Colonic mucosa (tissue), 4 donors: ENCODE measurements around the gene SEC14L6. TPM values are rescaled to one million over a fixed set of nuclear protein-coding genes. Genes with fewer than 3 reads are reported as not detected.

Experiments used
- DNase-seq: peaks from one replicate; pipeline ENCODE4 v3.0.0-alpha.2; 2020
- H3K27ac ChIP-seq: fragments of 200-600 bp; one replicate; pipeline ENCODE4 v1.8.0; 2021
- H3K27me3 ChIP-seq: fragments of 200-600 bp; one replicate; pipeline ENCODE4 v1.8.0; 2021
- H3K36me3 ChIP-seq: fragments of 200-600 bp; one replicate; pipeline ENCODE4 v1.8.0; 2021
- H3K4me1 ChIP-seq: fragments of 200-600 bp; one replicate; pipeline ENCODE4 v1.8.0; 2021; ENCODE audit warnings: mild to moderate bottlenecking
- H3K4me3 ChIP-seq: fragments of 200-600 bp; one replicate; pipeline ENCODE4 v1.8.0; 2021
- H3K9ac ChIP-seq, 2 donors: one replicate each; pipeline ENCODE4 v1.7.0; 2013; ENCODE audit warnings: control low read depth in 2 of 2, low read depth in 2 of 2, low read length in 2 of 2
- H3K9me3 ChIP-seq: fragments of 200-600 bp; one replicate; pipeline ENCODE4 v1.8.0; 2021
- intact Hi-C: fragments of 100-400 bp; cut with DNase I; formaldehyde crosslinking; loops from one replicate; pipeline ENCODE4 v1.14.1; 2022
- total RNA-seq, 2 donors: library from RNA; stranded (reverse); fragmentation: NEBNext Ultra II Directional in 1 of 2; extraction: Animal tissue kit (Norgen Biotek cat#: 25700) in 1 of 2; gene quantifications; one replicate each; pipeline ENCODE4 v1.2.1, GENCODE V29; 2021
- TF ChIP-seq, protein P1 (sequence below): fragments of 200-600 bp; IDR thresholded peaks from one replicate; pipeline ENCODE4 v1.8.0; 2022; ENCODE audit warnings: antibody characterized with exemption, mild to moderate bottlenecking
- donor health status: healthy.
- donor health status: DM: no; HTN: no; CAD: no.
- donor health status: DM: no; HTN: no; CAD: no.

Gene SEC14L6
- total RNA-seq, 2 donors from 2014 or later = not detected

DNA sequence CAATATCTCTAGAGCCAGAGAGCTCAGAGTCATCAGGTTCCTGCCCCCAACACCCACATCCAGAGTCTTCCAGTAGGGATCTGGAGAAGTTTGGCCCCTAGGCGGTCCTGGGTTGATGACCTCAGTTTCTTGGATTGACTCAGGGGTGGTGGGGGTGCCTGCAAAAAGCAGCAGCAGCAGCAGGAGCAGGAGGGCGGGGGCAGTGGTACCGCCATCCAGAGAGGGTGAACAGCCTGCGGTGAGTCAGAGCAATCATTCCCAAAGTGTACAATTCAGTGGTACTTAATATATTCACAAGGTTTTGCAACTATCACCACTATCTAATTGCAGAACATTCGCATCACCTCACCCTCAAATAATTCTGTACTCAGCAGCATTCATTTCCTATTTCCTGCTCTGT, 64.8 kb downstream of the SEC14L6 start:
- TF ChIP-seq, protein P1, sequence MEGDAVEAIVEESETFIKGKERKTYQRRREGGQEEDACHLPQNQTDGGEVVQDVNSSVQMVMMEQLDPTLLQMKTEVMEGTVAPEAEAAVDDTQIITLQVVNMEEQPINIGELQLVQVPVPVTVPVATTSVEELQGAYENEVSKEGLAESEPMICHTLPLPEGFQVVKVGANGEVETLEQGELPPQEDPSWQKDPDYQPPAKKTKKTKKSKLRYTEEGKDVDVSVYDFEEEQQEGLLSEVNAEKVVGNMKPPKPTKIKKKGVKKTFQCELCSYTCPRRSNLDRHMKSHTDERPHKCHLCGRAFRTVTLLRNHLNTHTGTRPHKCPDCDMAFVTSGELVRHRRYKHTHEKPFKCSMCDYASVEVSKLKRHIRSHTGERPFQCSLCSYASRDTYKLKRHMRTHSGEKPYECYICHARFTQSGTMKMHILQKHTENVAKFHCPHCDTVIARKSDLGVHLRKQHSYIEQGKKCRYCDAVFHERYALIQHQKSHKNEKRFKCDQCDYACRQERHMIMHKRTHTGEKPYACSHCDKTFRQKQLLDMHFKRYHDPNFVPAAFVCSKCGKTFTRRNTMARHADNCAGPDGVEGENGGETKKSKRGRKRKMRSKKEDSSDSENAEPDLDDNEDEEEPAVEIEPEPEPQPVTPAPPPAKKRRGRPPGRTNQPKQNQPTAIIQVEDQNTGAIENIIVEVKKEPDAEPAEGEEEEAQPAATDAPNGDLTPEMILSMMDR = no peak
- H3K9ac ChIP-seq = no peak overlapping the region
- no peak for DNase-seq
- H3K36me3 ChIP-seq = no peaks in the 10 kb centered on the region
- intact Hi-C loops = loop anchor here (10.0 kb wide), 2 partner anchors 217 to 377 kb away; partner anchors contain the start of gene OSM
- H3K27ac ChIP-seq = no peak overlapping the region
- H3K4me3 ChIP-seq = no peak overlapping the region
- no peaks in the 10 kb centered on the region for H3K4me1 ChIP-seq
- H3K9me3 ChIP-seq = no peaks in the 10 kb centered on the region
- no peaks in the 10 kb centered on the region for H3K27me3 ChIP-seq

DNA sequence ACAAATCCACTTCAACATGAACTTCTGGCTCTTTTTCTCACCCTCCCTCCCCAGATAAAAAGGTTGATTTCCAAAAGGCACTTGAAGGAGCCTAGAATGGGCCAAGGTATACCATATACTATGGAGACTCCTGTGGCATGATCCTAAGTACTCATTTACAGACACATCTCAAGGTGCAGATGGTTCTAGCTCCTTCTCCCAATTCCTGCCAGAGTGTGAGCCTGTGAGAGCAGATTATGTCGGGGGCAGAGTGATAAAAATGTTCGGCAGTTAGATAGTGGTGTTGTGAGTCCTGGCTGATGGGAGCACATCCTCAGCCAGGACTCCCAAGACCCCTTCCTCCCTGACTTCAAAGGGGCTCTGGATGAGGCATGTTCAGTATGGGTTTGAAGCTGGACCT, 66.6 kb downstream of the SEC14L6 start:
- TF ChIP-seq, protein P1 = no peak
- Histone ChIP-seq H3K27me3 (no peaks in the 10 kb centered on the region), H3K27ac (no peak overlapping the region), H3K4me1 (no peaks in the 10 kb centered on the region), H3K4me3 (no peak overlapping the region), H3K9ac (no peak overlapping the region), H3K9me3 (no peaks in the 10 kb centered on the region), H3K36me3 (no peaks in the 10 kb centered on the region)
- DNase-seq = no peak
- intact Hi-C loops = loop anchor here (10.0 kb wide), 2 partner anchors 215 to 375 kb away; partner anchors contain the start of gene OSM

DNA sequence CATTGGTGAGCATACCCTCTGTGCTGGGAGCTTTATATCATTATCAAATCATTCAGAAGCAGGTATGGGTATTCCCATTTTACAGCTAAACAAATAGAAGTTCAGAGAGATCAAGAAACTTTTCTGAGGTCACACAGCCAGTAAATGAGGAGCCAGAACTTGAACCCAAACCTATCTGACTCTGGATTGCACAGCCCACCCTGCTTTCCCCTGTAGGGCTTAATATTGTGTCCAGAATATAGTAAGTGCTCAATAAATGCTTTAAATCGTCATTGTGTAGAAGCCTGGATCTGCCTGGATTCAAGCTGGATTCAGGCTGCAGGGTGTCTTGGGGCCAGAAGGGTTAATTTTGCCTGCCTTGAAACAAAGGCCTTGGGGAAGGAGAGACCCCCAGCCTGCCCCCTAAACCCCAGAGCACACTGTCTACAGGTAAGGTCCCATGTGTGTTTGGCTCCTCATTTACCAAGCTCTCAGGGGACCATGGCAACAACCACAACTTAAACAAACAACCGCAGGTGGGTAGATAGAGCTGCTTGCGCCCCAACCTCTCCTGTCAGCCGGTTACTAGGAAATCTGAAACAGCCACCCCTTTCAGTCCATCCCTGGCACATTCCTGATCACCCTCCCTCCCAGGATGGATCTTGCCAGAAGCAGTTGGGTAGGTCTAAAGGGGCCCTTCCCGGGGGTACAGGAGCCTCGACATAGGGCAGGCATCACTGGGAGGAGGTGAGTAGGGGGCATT, 71.7 kb downstream of the SEC14L6 start:
- DNase-seq = no peak
- Histone ChIP-seq H3K36me3 (no peaks in the 10 kb centered on the region), H3K27me3 (no peaks in the 10 kb centered on the region), H3K9me3 (no peaks in the 10 kb centered on the region), H3K27ac (no peak overlapping the region), H3K4me1 (no peaks in the 10 kb centered on the region), H3K9ac (no peak overlapping the region), H3K4me3 (no peak overlapping the region)
- TF ChIP-seq, protein P1 = no peak
- intact Hi-C loops = no loop called here

DNA sequence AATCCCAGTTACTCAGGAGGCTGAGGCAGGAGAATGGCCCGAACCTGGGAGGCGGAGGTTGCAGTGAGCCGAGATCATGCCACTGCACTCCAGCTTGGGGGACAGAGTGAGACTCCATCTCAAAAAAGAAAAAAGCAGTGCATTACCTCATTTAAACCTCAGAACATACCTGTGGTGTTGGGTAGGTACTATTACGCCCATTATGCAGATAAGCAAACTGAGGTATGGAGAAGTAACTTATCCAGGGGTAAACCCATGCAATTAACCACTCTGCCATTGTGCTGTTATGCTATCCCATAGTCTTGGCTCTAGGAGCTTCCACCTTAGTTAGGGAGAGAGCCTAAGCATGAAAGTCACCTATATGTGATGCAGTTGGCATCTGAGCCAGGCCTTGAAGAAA, 72.4 kb downstream of the SEC14L6 start:
- H3K27me3 ChIP-seq = no peaks in the 10 kb centered on the region
- no peaks in the 10 kb centered on the region for H3K36me3 ChIP-seq
- TF ChIP-seq, protein P1 = no peak
- no peaks in the 10 kb centered on the region for H3K4me1 ChIP-seq
- no peak overlapping the region for H3K4me3 ChIP-seq
- no peak overlapping the region for H3K27ac ChIP-seq
- DNase-seq = no peak
- intact Hi-C loops = no loop called here
- H3K9me3 ChIP-seq = no peaks in the 10 kb centered on the region
- H3K9ac ChIP-seq = no peak overlapping the region

DNA sequence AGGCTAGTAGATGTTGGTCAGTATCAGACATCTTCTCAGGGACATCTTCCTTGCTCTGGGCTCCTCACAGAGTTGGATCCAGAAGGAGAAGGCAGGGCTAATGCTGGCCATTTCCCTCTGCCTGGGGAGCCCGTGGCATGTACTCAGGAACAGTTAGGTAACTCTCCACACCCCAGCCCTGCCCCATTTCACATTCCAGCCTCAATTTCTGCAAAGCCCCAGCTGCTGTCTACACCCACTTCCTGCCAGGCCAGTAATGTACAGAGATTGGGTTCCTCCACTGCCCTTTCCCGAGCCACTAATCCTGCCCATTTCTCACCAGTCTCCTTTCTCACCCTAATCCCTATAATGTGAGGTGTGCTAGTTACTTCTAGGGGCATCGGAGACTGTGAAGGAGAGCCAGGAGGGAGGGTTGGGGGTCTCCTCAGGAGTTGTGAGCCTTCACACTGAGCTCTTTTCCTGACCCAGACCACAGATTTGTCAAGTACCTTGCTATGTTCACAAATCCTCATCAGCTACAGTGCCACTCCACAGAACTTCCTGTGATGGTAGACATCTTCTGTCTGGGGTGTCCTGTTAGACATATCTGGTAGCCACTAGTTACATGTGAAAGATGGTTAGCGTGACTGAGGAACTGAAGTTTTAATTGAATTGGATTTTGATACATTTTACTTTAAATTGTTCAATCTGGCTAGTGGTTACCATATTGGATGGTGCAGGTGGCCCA, 73.4 kb downstream of the SEC14L6 start:
- Histone ChIP-seq H3K36me3 (no peaks in the 10 kb centered on the region), H3K4me3 (no peak overlapping the region), H3K27me3 (no peaks in the 10 kb centered on the region), H3K27ac (no peak overlapping the region), H3K9me3 (no peaks in the 10 kb centered on the region), H3K4me1 (no peaks in the 10 kb centered on the region), H3K9ac (no peak overlapping the region)
- intact Hi-C loops = no loop called here
- TF ChIP-seq, protein P1 = no peak
- no peak for DNase-seq

Other genes with a start within 250 kb of the SEC14L6 start
- 10 to 100 TPM; 34.3 to 35.8 TPM for gene TBC1D10A, start 219.8 kb downstream of the SEC14L6 start, total RNA-seq
- gene SF3A1, start 189.8 kb downstream of the SEC14L6 start, total RNA-seq = 100 to 1,000 TPM; 151 to 194 TPM
- 1 to 10 TPM; 1.1 to 1.6 TPM for gene CCDC157, start 189.7 kb downstream of the SEC14L6 start, total RNA-seq
- 1 to 10 TPM; 5.8 to 9.4 TPM for gene RNF215, start 159.3 kb downstream of the SEC14L6 start, total RNA-seq
- 10 to 100 TPM in 1 of 2 donors, 1 to 10 TPM in 1; 2.0 to 10.3 TPM for gene SEC14L2, start 149.7 kb downstream of the SEC14L6 start, total RNA-seq
- 10 to 100 TPM; 39.7 to 55.1 TPM for gene MTFP1, start 121.0 kb downstream of the SEC14L6 start, total RNA-seq
- gene SEC14L3, start 74.7 kb downstream of the SEC14L6 start, total RNA-seq = not detected
- not detected for gene SEC14L4, start 41.0 kb downstream of the SEC14L6 start, total RNA-seq
- 10 to 100 TPM; 13.4 to 18.8 TPM for gene GAL3ST1, start 27.9 kb upstream of the SEC14L6 start, total RNA-seq
- 10 to 100 TPM; 44.2 to 98.3 TPM for gene PES1, start 45.2 kb upstream of the SEC14L6 start, total RNA-seq
- 10 to 100 TPM in 1 of 2 donors, 1 to 10 TPM in 1; 9.3 to 27.0 TPM for gene TCN2, start 60.4 kb upstream of the SEC14L6 start, total RNA-seq
- gene SLC35E4, start 89.0 kb upstream of the SEC14L6 start, total RNA-seq = 1 to 10 TPM; 5.7 to 7.0 TPM
- 10 to 100 TPM; 15.2 to 17.1 TPM for gene DUSP18, start 121.1 kb upstream of the SEC14L6 start, total RNA-seq
- gene OSBP2, start 148.1 kb upstream of the SEC14L6 start, total RNA-seq = 1 to 10 TPM; 3.2 to 4.3 TPM